Left ventricle myocardium inferior (tissue), 1 donor: ENCODE data around the gene KAZN. TPM values are rescaled to one million over a fixed set of nuclear protein-coding genes. Genes with fewer than 3 reads are reported as not detected.

ENCODE experiments used
- DNase-seq: peaks from one replicate; pipeline ENCODE4 v3.0.0-alpha.2; 2020
- H3K27ac ChIP-seq: fragments of 200-600 bp; replicated peaks from 2 replicates; pipeline ENCODE4 v1.8.0; 2021
- H3K27me3 ChIP-seq: fragments of 200-600 bp; 2 replicates; pipeline ENCODE4 v1.8.0; 2021; ENCODE audit warnings: low read depth
- H3K36me3 ChIP-seq: fragments of 200-600 bp; 2 replicates; pipeline ENCODE4 v1.8.0; 2021
- H3K4me1 ChIP-seq: fragments of 200-600 bp; 2 replicates; pipeline ENCODE4 v1.8.0; 2021
- H3K4me3 ChIP-seq: fragments of 200-600 bp; 2 replicates; pipeline ENCODE4 v1.8.0; 2021; ENCODE audit warnings: mild to moderate bottlenecking, moderate library complexity
- H3K9me3 ChIP-seq: fragments of 200-600 bp; replicated peaks from 2 replicates; pipeline ENCODE4 v1.8.0; 2021
- intact Hi-C: fragments of 100-400 bp; cut with micrococcal nuclease; formaldehyde crosslinking; loops from one replicate; pipeline ENCODE4 v1.11.0; 2022
- total RNA-seq: library from RNA; stranded (reverse); fragmentation: NEBNext Ultra II Directional; extraction: Animal tissue kit (Norgen Biotek cat#: 25700); gene quantifications from one replicate; pipeline ENCODE4 v1.2.1, GENCODE V29; 2021
- TF ChIP-seq, protein P1 (sequence below): fragments of 200-600 bp; IDR thresholded peaks from 2 replicates; pipeline ENCODE4 v1.8.0; 2021; ENCODE audit warnings: antibody characterized with exemption, mild to moderate bottlenecking, borderline replicate concordance
- donor health status: DM: no; HTN: yes; CAD: no; lungs with severe emphysema.

KAZN gene
- total RNA-seq, 1 donor from 2014 or later: 2.2 TPM

DNA sequence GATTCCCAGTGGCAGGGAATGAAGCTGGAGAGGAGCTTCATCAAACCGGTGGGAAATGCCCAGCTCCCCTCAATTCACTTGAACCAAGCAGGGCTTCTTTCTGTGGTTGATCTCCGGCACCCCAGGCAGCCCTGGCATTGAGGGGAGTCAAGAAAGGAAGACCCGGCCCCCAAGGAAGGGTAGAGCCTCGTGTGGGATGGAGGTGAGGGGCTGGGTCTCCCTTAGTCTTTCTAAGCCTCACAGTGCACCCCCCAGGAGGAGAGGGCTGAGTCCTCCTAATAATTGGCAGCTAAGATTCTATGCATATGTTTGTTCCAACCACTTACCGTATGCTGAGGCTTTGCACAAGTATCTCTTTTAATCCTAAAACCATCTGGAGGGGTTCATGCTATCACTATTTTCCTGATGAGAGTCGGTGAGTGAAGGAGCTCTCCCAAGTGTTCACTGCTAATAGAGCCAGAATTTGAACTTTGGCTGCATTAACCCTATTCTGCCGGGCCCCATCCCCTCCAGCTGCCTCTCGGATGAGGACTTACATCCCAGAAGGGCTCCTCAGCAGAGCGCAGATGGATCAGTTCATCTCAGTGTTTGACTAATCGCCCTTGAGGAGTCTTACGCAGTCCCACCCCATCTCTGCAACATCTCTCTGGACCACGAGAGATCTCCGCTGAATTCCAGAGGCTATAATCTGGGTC, 521.9 kb downstream of the KAZN start:
- TF ChIP-seq, protein P1, sequence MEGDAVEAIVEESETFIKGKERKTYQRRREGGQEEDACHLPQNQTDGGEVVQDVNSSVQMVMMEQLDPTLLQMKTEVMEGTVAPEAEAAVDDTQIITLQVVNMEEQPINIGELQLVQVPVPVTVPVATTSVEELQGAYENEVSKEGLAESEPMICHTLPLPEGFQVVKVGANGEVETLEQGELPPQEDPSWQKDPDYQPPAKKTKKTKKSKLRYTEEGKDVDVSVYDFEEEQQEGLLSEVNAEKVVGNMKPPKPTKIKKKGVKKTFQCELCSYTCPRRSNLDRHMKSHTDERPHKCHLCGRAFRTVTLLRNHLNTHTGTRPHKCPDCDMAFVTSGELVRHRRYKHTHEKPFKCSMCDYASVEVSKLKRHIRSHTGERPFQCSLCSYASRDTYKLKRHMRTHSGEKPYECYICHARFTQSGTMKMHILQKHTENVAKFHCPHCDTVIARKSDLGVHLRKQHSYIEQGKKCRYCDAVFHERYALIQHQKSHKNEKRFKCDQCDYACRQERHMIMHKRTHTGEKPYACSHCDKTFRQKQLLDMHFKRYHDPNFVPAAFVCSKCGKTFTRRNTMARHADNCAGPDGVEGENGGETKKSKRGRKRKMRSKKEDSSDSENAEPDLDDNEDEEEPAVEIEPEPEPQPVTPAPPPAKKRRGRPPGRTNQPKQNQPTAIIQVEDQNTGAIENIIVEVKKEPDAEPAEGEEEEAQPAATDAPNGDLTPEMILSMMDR: no peak
- no peaks in the 10 kb centered on the region for H3K4me1 ChIP-seq
- no peak overlapping the region for H3K27ac ChIP-seq
- no peaks in the 10 kb centered on the region for H3K36me3 ChIP-seq
- no peak overlapping the region for H3K4me3 ChIP-seq
- DNase-seq: no peak
- no peaks in the 10 kb centered on the region for H3K27me3 ChIP-seq
- no peaks in the 10 kb centered on the region for H3K9me3 ChIP-seq
- intact Hi-C loops: loop anchor here (10.0 kb wide), 1 partner anchor 94 kb away; no protein-coding TSS in a partner anchor

- no peaks in the 10 kb centered on the region for H3K27me3 ChIP-seq
- no peak for DNase-seq
- intact Hi-C loops: loop anchor here (10.0 kb wide), 1 partner anchor 92 kb away; no protein-coding TSS in a partner anchor
- TF ChIP-seq, protein P1: no peak
- no peaks in the 10 kb centered on the region for H3K9me3 ChIP-seq
- H3K36me3 ChIP-seq: no peaks in the 10 kb centered on the region
- H3K4me1 ChIP-seq: no peaks in the 10 kb centered on the region
- no peak overlapping the region for H3K27ac ChIP-seq
- H3K4me3 ChIP-seq: no peak overlapping the region
Observed at GRCh38 chr1:15122331-15122730, 523.8 kb downstream of the KAZN start.

GRCh38 chr1:15123270-15123669, 524.8 kb downstream of the KAZN start:
- no peaks in the 10 kb centered on the region for H3K4me1 ChIP-seq
- no peak overlapping the region for H3K27ac ChIP-seq
- no peak for DNase-seq
- H3K4me3 ChIP-seq: no peak overlapping the region
- TF ChIP-seq, protein P1: no peak
- H3K36me3 ChIP-seq: no peaks in the 10 kb centered on the region
- intact Hi-C loops: loop anchor here (10.0 kb wide), 1 partner anchor 92 kb away; no protein-coding TSS in a partner anchor
- H3K9me3 ChIP-seq: no peaks in the 10 kb centered on the region
- H3K27me3 ChIP-seq: no peaks in the 10 kb centered on the region

GRCh38 chr1:15123925-15124324, 525.4 kb downstream of the KAZN start:
- H3K4me3 ChIP-seq: no peak overlapping the region
- no peaks in the 10 kb centered on the region for H3K27me3 ChIP-seq
- H3K36me3 ChIP-seq: no peaks in the 10 kb centered on the region
- DNase-seq: no peak
- TF ChIP-seq, protein P1: no peak
- no peaks in the 10 kb centered on the region for H3K9me3 ChIP-seq
- no peaks in the 10 kb centered on the region for H3K4me1 ChIP-seq
- no peak overlapping the region for H3K27ac ChIP-seq
- intact Hi-C loops: loop anchor here (10.0 kb wide), 1 partner anchor 91 kb away; no protein-coding TSS in a partner anchor

DNA sequence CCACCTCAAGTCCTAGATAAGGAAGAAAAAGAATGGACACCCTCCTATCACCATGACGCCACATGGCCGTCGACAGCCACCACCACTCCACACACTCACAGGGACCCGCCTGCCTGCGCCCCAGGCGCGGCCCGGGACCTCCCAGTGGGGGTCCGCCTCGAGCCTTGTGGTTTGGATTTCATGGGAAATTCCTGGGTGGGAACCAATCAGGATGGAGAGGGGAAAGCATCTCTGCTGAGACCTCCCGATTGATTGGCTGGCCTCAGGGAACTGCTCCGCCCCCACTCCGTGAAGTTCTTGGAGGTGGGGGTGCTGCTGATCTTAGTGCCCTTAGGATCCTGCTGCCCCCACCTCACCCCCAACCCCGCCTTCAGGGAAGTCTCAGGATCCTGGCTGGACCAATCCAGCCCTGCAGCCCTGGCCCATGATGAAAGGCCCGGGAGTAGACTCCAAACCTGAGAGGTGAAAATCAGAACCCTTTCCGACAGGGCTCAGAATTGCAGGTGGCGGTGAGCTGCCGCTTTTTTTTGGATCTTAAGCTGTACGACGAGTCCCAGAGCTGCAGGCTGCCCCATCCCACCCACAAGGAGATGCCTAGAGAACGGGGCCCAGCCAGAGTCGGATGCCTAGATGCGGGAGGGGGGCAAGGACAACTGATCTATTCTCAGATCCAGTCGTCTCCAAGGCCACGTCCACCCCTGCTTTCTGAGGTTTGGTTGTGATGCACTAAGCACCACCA, 526.0 kb downstream of the KAZN start:
- H3K27me3 ChIP-seq: no peaks in the 10 kb centered on the region
- no peaks in the 10 kb centered on the region for H3K9me3 ChIP-seq
- no peak overlapping the region for H3K27ac ChIP-seq
- no peaks in the 10 kb centered on the region for H3K36me3 ChIP-seq
- DNase-seq: no peak
- H3K4me3 ChIP-seq: no peak overlapping the region
- H3K4me1 ChIP-seq: no peaks in the 10 kb centered on the region
- intact Hi-C loops: loop anchor here (5.0 to 10.0 kb wide), 2 partner anchors 90 to 148 kb away; no protein-coding TSS in a partner anchor
- TF ChIP-seq, protein P1: no peak
